HG02798 (cell line): ENCODE results near the gene OTP.

Source experiments
- ATAC-seq: cut with Tn5 transposase; IDR thresholded peaks from one replicate; pipeline ENCODE4 v1.9.1; 2021; ENCODE audit warnings: mild to moderate bottlenecking; ENCODE audit not compliant: unreplicated experiment, poor library complexity

OTP gene

GRCh38 chr5:77637998-77638762, at the start of gene OTP:
Gene OTP (minus strand): TSS chr5:77638713. CDS start chr5:77638549, 164 bp downstream.
- ATAC-seq: no peak

- ATAC-seq: no peak
Measured at GRCh38 chr5:77683171-77683732, 44.7 kb upstream of the OTP start.

GRCh38 chr5:77670526-77670925, 32.0 kb upstream of the OTP start:
- no peak for ATAC-seq

GRCh38 chr5:77669677-77670076, 31.2 kb upstream of the OTP start:
- no peak for ATAC-seq

GRCh38 chr5:77663090-77663863, 24.8 kb upstream of the OTP start:
- no peak for ATAC-seq

GRCh38 chr5:77662635-77663034, 24.1 kb upstream of the OTP start:
- no peak for ATAC-seq

- ATAC-seq: no peak
Measured at GRCh38 chr5:77658662-77659061, 20.1 kb upstream of the OTP start.

- ATAC-seq: no peak
Measured at GRCh38 chr5:77651343-77651742, 12.8 kb upstream of the OTP start.

GRCh38 chr5:77650686-77651085, 12.2 kb upstream of the OTP start:
- no peak for ATAC-seq

- ATAC-seq: no peak
Measured at GRCh38 chr5:77649776-77650175, 11.3 kb upstream of the OTP start.

- no peak for ATAC-seq
Measured at GRCh38 chr5:77645995-77646639, 7.6 kb upstream of the OTP start.

GRCh38 chr5:77645158-77645994, 6.9 kb upstream of the OTP start:
- peak; percentile 51 for ATAC-seq

GRCh38 chr5:77644371-77645157, 6.1 kb upstream of the OTP start:
- no peak for ATAC-seq

GRCh38 chr5:77643654-77644370, 5.3 kb upstream of the OTP start:
- ATAC-seq: no peak

GRCh38 chr5:77642738-77643653, 4.5 kb upstream of the OTP start:
- no peak for ATAC-seq

- ATAC-seq: no peak
Measured at GRCh38 chr5:77641963-77642737, 3.6 kb upstream of the OTP start.

- no peak for ATAC-seq
Measured at GRCh38 chr5:77641397-77641943, 3.0 kb upstream of the OTP start.
